ENCODE data around the gene MYOZ3.

MYOZ3 gene

GRCh38 chr5:150658121-150658520 is 2.9 kb upstream of the MYOZ3 start:
- no peak for TF ChIP-seq CTCF (IDR thresholded peaks at IDR 0.05; ENCODE audit: control extremely low read depth, extremely low read depth, low read depth, missing control alignments)
- ChIA-PET POLR2A (interaction anchor here (0.6 kb wide), 2 partner anchors 17 to 521 kb away, joined by 3 read pairs; no protein-coding TSS in a partner anchor), CTCF (interaction anchor here (0.9 to 14.0 kb wide), 19 partner anchors 9 to 208 kb away, joined by 3 to 149 read pairs (median 4); partner anchors contain the start of genes IRGM and RBM22)
- DNase-seq (ENCODE audit: extremely low spot score), result no peak

- no peak for TF ChIP-seq CTCF (IDR thresholded peaks at IDR 0.05; ENCODE audit: control extremely low read depth, extremely low read depth, low read depth, missing control alignments)
- ChIA-PET POLR2A (interaction anchor here (0.6 kb wide), 1 partner anchor 522 kb away, joined by 3 read pairs; no protein-coding TSS in a partner anchor), CTCF (interaction anchor here (0.9 to 14.0 kb wide), 7 partner anchors 25 to 199 kb away, joined by 3 to 149 read pairs (median 5); partner anchors contain the start of genes IRGM and RBM22)
- no peak for DNase-seq (ENCODE audit: extremely low spot score)
Measured at GRCh38 chr5:150658699-150659265, 2.3 kb upstream of the MYOZ3 start.

GRCh38 chr5:150659360-150660107 is 1.5 kb upstream of the MYOZ3 start:
- POLR2A ChIA-PET, result interaction anchor here (0.6 kb wide), 1 partner anchor 180 kb away, joined by 6 read pairs; no protein-coding TSS in a partner anchor
- no peak for DNase-seq (ENCODE audit: extremely low spot score)
- TF ChIP-seq CTCF (IDR thresholded peaks at IDR 0.05; ENCODE audit: control extremely low read depth, extremely low read depth, low read depth, missing control alignments), result no peak
- CTCF ChIA-PET, result interaction anchor here (1.6 to 14.0 kb wide), 2 partner anchors 98 to 200 kb away, joined by 3 to 149 read pairs; no protein-coding TSS in a partner anchor

- CTCF ChIA-PET, result interaction anchor here (1.2 to 14.0 kb wide), 3 partner anchors 41 to 201 kb away, joined by 3 to 149 read pairs (median 9); partner anchors contain the start of gene RBM22
- POLR2A ChIA-PET, result no interaction called here
- TF ChIP-seq CTCF (IDR thresholded peaks at IDR 0.05; ENCODE audit: control extremely low read depth, extremely low read depth, low read depth, missing control alignments), result no peak
- DNase-seq (ENCODE audit: extremely low spot score), result no peak
Measured at GRCh38 chr5:150660108-150660831, 781 bp upstream of the MYOZ3 start.

GRCh38 chr5:150661821-150662596 is 958 bp downstream of the MYOZ3 start:
- ChIA-PET POLR2A (interaction anchor here (0.6 kb wide), 1 partner anchor 265 kb away, joined by 7 read pairs; no protein-coding TSS in a partner anchor), CTCF (interaction anchor here (1.0 to 14.0 kb wide), 4 partner anchors 11 to 203 kb away, joined by 3 to 149 read pairs (median 6); no protein-coding TSS in a partner anchor)
- DNase-seq (ENCODE audit: extremely low spot score), result no peak
- no peak for TF ChIP-seq CTCF (IDR thresholded peaks at IDR 0.05; ENCODE audit: control extremely low read depth, extremely low read depth, low read depth, missing control alignments)
